OCI-LY1 (cell line): ENCODE measurements around the gene ACTG2.

Experiments
- H2AFZ ChIP-seq: fragments of 200-600 bp; sonication (generic), shearing (Covaris generic); 2 replicates; pipeline ENCODE4 v1.6.0; 2014; ENCODE audit warnings: antibody characterized with exemption, mild to moderate bottlenecking, low read length
- H3F3A ChIP-seq: fragments of 200-600 bp; sonication (generic), shearing (Covaris generic); 2 replicates; pipeline ENCODE4 v1.6.0; 2014; ENCODE audit warnings: mild to moderate bottlenecking, antibody characterized with exemption, low read length, moderate library complexity; ENCODE audit not compliant: insufficient read depth
- H3K27ac ChIP-seq: fragments of 200-600 bp; sonication (generic); 2 replicates; pipeline ENCODE4 v1.5.1; 2014; ENCODE audit warnings: low read length, mixed run types, mild to moderate bottlenecking, low read depth; ENCODE audit not compliant: poor library complexity, severe bottlenecking
- H3K27me3 ChIP-seq: fragments of 200-600 bp; sonication (generic); 2 replicates; pipeline ENCODE4 v1.6.0; 2014; ENCODE audit warnings: antibody characterized with exemption, mild to moderate bottlenecking, low read length, moderate library complexity; ENCODE audit not compliant: insufficient read depth
- H3K36me3 ChIP-seq: fragments of 200-600 bp; sonication (generic); 2 replicates; pipeline ENCODE4 v1.6.1; 2014; ENCODE audit warnings: mild to moderate bottlenecking, antibody characterized with exemption, low read length, moderate library complexity, mixed read lengths; ENCODE audit not compliant: insufficient read depth
- H3K4me1 ChIP-seq: fragments of 200-600 bp; sonication (generic); 2 replicates; pipeline ENCODE4 v1.5.1; 2014; ENCODE audit warnings: mild to moderate bottlenecking, low read length, moderate library complexity; ENCODE audit not compliant: insufficient read depth, severe bottlenecking
- H3K4me2 ChIP-seq: fragments of 200-600 bp; sonication (generic), shearing (Covaris generic); 2 replicates; pipeline ENCODE4 v1.6.1; 2014; ENCODE audit warnings: low read length
- H3K4me3 ChIP-seq: fragments of 200-600 bp; sonication (generic); 2 replicates; pipeline ENCODE4 v1.5.1; 2014; ENCODE audit warnings: low read length, low read depth, mild to moderate bottlenecking, mixed read lengths; ENCODE audit not compliant: poor library complexity, severe bottlenecking
- H3K79me2 ChIP-seq: fragments of 200-600 bp; shearing (Covaris generic); 2 replicates; pipeline ENCODE4 v1.6.1; 2016; ENCODE audit warnings: mixed run types, low read length, mixed read lengths; ENCODE audit not compliant: insufficient read depth
- H3K9ac ChIP-seq: fragments of 200-600 bp; sonication (generic), shearing (Covaris generic); 2 replicates; pipeline ENCODE4 v1.6.1; 2014; ENCODE audit warnings: mild to moderate bottlenecking, low read length, mixed read lengths
- H3K9me2 ChIP-seq: fragments of 200-600 bp; sonication (generic), shearing (Covaris generic); 2 replicates; pipeline ENCODE4 v1.6.1; 2014; ENCODE audit warnings: low read depth, mild to moderate bottlenecking, low read length, mixed read lengths
- H3K9me3 ChIP-seq: fragments of 200-600 bp; shearing (Covaris generic); 2 replicates; pipeline ENCODE4 v1.6.1; 2014; ENCODE audit warnings: low read length, mixed read lengths
- H4K20me1 ChIP-seq: fragments of 200-600 bp; sonication (generic), shearing (Covaris generic); 2 replicates; pipeline ENCODE4 v1.6.0; 2016; ENCODE audit warnings: mild to moderate bottlenecking, low read length; ENCODE audit not compliant: insufficient read depth
- EZH2 ChIP-seq: fragments of 200-600 bp; sonication (generic), shearing (Covaris generic); IDR thresholded peaks from 2 replicates; pipeline ENCODE4 v1.8.0; 2017; ENCODE audit warnings: borderline replicate concordance, mixed run types, mild to moderate bottlenecking, antibody characterized with exemption, low read length, moderate library complexity, mixed read lengths
- TF ChIP-seq, protein P1 (sequence below): fragments of 200-600 bp; sonication (generic), shearing (Covaris generic); IDR thresholded peaks from 2 replicates; pipeline ENCODE4 v1.5.1; 2017; ENCODE audit warnings: mild to moderate bottlenecking, antibody characterized with exemption, low read length, moderate library complexity, mixed read lengths

ACTG2 gene

DNA sequence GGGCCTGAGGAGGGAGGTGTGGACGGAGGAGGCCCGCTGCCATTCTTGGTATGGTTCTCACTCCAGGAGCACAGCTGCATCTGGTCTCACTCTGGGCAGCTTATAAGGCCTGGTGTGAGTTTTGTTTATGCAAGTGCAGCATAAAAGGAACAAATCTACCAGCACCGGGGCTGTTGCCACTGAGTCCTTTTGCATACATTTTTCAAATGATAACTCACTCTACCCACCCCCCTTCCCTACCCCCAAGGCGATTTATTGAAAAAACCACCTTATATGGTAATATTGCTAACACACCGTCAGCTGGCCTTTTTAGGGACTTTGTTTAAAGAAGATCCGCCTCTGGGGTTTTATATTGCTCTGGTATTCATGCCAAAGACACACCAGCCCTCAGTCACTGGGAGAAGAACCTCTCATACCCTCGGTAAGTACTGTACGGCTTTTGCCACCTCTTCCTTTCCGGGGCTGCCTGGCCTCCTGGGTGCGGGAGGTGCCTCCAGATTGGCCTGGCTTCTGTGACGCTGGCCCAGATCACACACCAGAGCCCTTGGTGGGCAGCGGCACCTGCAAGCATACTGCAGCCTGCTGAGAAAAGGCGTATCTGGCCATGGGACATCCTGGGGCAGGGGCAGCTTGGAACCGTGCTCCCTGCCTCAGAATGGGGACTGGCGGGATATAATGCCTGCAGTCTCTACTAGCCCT, at the start of gene ACTG2:
Gene ACTG2 (plus strand): TSS at position 378 of the 699 bp plus-strand sequence. CDS start 8,304 bp downstream, outside the sequence.
- Histone ChIP-seq H3F3A (no peaks in the 10 kb centered on the region), H3K9me2 (no peaks in the 10 kb centered on the region), H3K4me2 (no peak within 1 kb of the TSS), H3K36me3 (no peaks in the 10 kb centered on the region), H3K9ac (no peak within 1 kb of the TSS), H2AFZ (no peak within 1 kb of the TSS), H3K27me3 (no peaks in the 10 kb centered on the region), H3K79me2 (no peaks in the 10 kb centered on the region), H3K9me3 (no peaks in the 10 kb centered on the region), H3K4me3 (no peak within 1 kb of the TSS), H3K27ac (no peak within 1 kb of the TSS), H4K20me1 (no peaks in the 10 kb centered on the region), H3K4me1 (no peaks in the 10 kb centered on the region)
- TF ChIP-seq, protein P1, sequence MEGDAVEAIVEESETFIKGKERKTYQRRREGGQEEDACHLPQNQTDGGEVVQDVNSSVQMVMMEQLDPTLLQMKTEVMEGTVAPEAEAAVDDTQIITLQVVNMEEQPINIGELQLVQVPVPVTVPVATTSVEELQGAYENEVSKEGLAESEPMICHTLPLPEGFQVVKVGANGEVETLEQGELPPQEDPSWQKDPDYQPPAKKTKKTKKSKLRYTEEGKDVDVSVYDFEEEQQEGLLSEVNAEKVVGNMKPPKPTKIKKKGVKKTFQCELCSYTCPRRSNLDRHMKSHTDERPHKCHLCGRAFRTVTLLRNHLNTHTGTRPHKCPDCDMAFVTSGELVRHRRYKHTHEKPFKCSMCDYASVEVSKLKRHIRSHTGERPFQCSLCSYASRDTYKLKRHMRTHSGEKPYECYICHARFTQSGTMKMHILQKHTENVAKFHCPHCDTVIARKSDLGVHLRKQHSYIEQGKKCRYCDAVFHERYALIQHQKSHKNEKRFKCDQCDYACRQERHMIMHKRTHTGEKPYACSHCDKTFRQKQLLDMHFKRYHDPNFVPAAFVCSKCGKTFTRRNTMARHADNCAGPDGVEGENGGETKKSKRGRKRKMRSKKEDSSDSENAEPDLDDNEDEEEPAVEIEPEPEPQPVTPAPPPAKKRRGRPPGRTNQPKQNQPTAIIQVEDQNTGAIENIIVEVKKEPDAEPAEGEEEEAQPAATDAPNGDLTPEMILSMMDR = no peak
- no peak for TF ChIP-seq EZH2

DNA sequence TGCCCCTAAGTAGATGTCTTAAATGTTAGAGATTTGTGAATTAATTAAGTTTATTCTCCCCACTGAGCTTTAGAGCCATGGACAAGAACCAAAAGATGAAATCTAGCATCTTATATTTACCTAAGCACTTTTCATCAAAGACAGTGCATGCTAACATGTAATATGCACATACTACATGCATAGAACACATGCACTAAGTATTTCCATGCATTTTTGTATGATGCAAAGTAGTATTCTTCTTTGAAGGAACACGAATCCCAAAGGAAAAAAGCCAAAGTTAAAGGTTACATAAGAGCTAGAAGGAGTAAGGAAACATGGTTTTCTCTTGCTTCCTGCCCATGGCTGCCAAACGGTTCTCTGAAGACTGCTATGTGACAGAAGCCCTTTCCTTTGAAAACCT, 48.7 kb upstream of the ACTG2 start:
- Histone ChIP-seq H3K79me2 (no peaks in the 10 kb centered on the region), H2AFZ (no peak overlapping the region), H3K27ac (no peak overlapping the region), H3K9me2 (no peaks in the 10 kb centered on the region), H3K27me3 (no peaks in the 10 kb centered on the region), H3K36me3 (peaks cover 49% of the 10 kb centered on the region), H3K9me3 (no peaks in the 10 kb centered on the region), H4K20me1 (no peaks in the 10 kb centered on the region), H3K4me3 (no peak overlapping the region), H3F3A (no peaks in the 10 kb centered on the region), H3K9ac (no peak overlapping the region), H3K4me1 (no peaks in the 10 kb centered on the region), H3K4me2 (no peak overlapping the region)
- TF ChIP-seq, protein P1 = no peak
- no peak for TF ChIP-seq EZH2

DNA sequence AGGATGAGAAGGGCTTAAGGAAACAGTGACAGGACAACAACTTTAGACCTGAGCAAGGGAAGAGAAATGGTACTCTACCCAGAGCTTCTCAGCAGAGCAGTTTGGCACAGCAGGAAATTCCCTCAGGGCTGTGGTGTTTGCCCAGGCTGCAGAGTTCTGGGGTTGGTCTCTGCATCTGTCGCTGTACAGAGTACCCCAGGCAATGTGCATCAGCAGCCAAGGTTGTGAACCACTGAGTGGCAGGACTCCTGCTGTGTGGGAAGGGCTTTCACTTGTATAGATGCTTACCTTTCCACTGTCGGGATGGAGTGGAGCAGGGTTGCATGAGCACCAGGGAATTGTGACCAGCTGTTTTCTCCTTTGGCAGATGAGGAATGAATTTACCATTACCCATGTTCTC, 42.8 kb upstream of the ACTG2 start:
- no peak overlapping the region for H3K27ac ChIP-seq
- no peaks in the 10 kb centered on the region for H3K4me1 ChIP-seq
- no peak for TF ChIP-seq EZH2
- TF ChIP-seq, protein P1 = no peak
- H3K4me2 ChIP-seq = no peak overlapping the region
- H3K9ac ChIP-seq = no peak overlapping the region
- H3K9me2 ChIP-seq = no peaks in the 10 kb centered on the region
- peaks cover 82% of the 10 kb centered on the region for H3K36me3 ChIP-seq
- H4K20me1 ChIP-seq = no peaks in the 10 kb centered on the region
- H3K27me3 ChIP-seq = no peaks in the 10 kb centered on the region
- no peaks in the 10 kb centered on the region for H3K9me3 ChIP-seq
- H3F3A ChIP-seq = no peaks in the 10 kb centered on the region
- no peak overlapping the region for H2AFZ ChIP-seq
- H3K4me3 ChIP-seq = no peak overlapping the region
- no peaks in the 10 kb centered on the region for H3K79me2 ChIP-seq
